NT2/D1 (cell line): Measurements from ENCODE around the gene HSF2BP.
"Not testable (repeated sequence)": the region's sequence is repeated elsewhere in the genome, so short reads cannot be mapped to it uniquely, and the experiment has no call there.

ENCODE experiments used
- DNase-seq: peaks from one replicate; pipeline ENCODE4 v3.0.0-alpha.2; 2011; ENCODE audit warnings: low read depth, low spot score
- H3K27me3 ChIP-seq: 2 replicates; pipeline ENCODE4 v1.6.0; 2011; ENCODE audit warnings: mild to moderate bottlenecking; ENCODE audit not compliant: insufficient read length, insufficient read depth
- H3K36me3 ChIP-seq: 2 replicates; pipeline ENCODE4 v1.6.1; 2011; ENCODE audit warnings: mild to moderate bottlenecking, low read length, mixed read lengths; ENCODE audit not compliant: insufficient read depth, insufficient read length
- H3K4me1 ChIP-seq: 2 replicates; pipeline ENCODE4 v1.5.1; 2011; ENCODE audit not compliant: insufficient read depth, insufficient read length
- H3K4me3 ChIP-seq: 2 replicates; pipeline ENCODE4 v1.5.1; 2011; ENCODE audit warnings: low read depth; ENCODE audit not compliant: insufficient read length
- H3K9ac ChIP-seq: 2 replicates; pipeline ENCODE4 v1.6.0; 2011; ENCODE audit warnings: low read depth; ENCODE audit not compliant: insufficient read length
- H3K9me3 ChIP-seq: 2 replicates; pipeline ENCODE4 v1.5.1; 2011; ENCODE audit warnings: mild to moderate bottlenecking, low read length; ENCODE audit not compliant: insufficient read depth
- SUZ12 ChIP-seq: IDR thresholded peaks from 2 replicates; pipeline ENCODE4 v1.6.1; 2011; ENCODE audit not compliant: insufficient read length, insufficient read depth; ENCODE audit errors: extremely low read depth
- YY1 ChIP-seq: IDR thresholded peaks from 2 replicates; pipeline ENCODE4 v1.6.1; 2011; ENCODE audit not compliant: insufficient read length, insufficient read depth
- ZNF274 ChIP-seq: IDR thresholded peaks from 2 replicates; pipeline ENCODE4 v1.6.1; 2011; ENCODE audit warnings: mild to moderate bottlenecking, low read depth, low read length

Gene HSF2BP

GRCh38 chr21:43575473-43575844 is 83.8 kb downstream of the HSF2BP start:
- Histone ChIP-seq H3K4me1 (peaks cover 10% of the 10 kb centered on the region), H3K36me3 (no peaks in the 10 kb centered on the region), H3K9ac (no peak overlapping the region), H3K9me3 (no peaks in the 10 kb centered on the region), H3K4me3 (no peak overlapping the region), H3K27me3 (no peaks in the 10 kb centered on the region)
- DNase-seq, result no peak
- TF ChIP-seq ZNF274 (no peak), SUZ12 (no peak), YY1 (no peak)

GRCh38 chr21:43574741-43575472 is 84.4 kb downstream of the HSF2BP start:
- no peaks in the 10 kb centered on the region for H3K36me3 ChIP-seq
- no peak for DNase-seq
- no peak for TF ChIP-seq YY1
- no peak for TF ChIP-seq ZNF274
- no peak for TF ChIP-seq SUZ12

GRCh38 chr21:43573921-43574320 is 85.4 kb downstream of the HSF2BP start:
- no peaks in the 10 kb centered on the region for H3K27me3 ChIP-seq
- H3K36me3 ChIP-seq, result no peaks in the 10 kb centered on the region
- no peak overlapping the region for H3K4me3 ChIP-seq
- no peaks in the 10 kb centered on the region for H3K9me3 ChIP-seq
- TF ChIP-seq ZNF274, result no peak
- no peak for TF ChIP-seq SUZ12
- TF ChIP-seq YY1, result no peak
- DNase-seq, result no peak
- H3K4me1 ChIP-seq, result peaks cover 10% of the 10 kb centered on the region
- H3K9ac ChIP-seq, result no peak overlapping the region

More at GRCh38 chr21:43574741-43575472, 84.4 kb downstream of the HSF2BP start:
- Histone ChIP-seq H3K9me3 (no peaks in the 10 kb centered on the region), H3K4me3 (no peak overlapping the region), H3K27me3 (no peaks in the 10 kb centered on the region), H3K9ac (no peak overlapping the region), H3K4me1 (peaks cover 10% of the 10 kb centered on the region)

GRCh38 chr21:43572446-43572845 is 86.8 kb downstream of the HSF2BP start:
- Histone ChIP-seq H3K27me3 (no peaks in the 10 kb centered on the region), H3K4me3 (no peak overlapping the region), H3K9me3 (no peaks in the 10 kb centered on the region), H3K9ac (no peak overlapping the region), H3K36me3 (no peaks in the 10 kb centered on the region), H3K4me1 (peaks cover 10% of the 10 kb centered on the region)
- DNase-seq, result no peak
- no peak for TF ChIP-seq YY1
- TF ChIP-seq ZNF274, result no peak
- TF ChIP-seq SUZ12, result no peak

GRCh38 chr21:43571976-43572375 is 87.3 kb downstream of the HSF2BP start:
- no peaks in the 10 kb centered on the region for H3K27me3 ChIP-seq
- no peaks in the 10 kb centered on the region for H3K9me3 ChIP-seq
- H3K4me1 ChIP-seq, result peaks cover 10% of the 10 kb centered on the region
- TF ChIP-seq YY1, result no peak
- no peak for TF ChIP-seq SUZ12
- TF ChIP-seq ZNF274, result no peak
- H3K9ac ChIP-seq, result no peak overlapping the region
- no peak overlapping the region for H3K4me3 ChIP-seq
- no peak for DNase-seq
- H3K36me3 ChIP-seq, result no peaks in the 10 kb centered on the region

GRCh38 chr21:43570195-43570594 is 89.1 kb downstream of the HSF2BP start:
- H3K27me3 ChIP-seq, H3K9me3 ChIP-seq, H3K9ac ChIP-seq, DNase-seq, H3K4me3 ChIP-seq, H3K4me1 ChIP-seq, H3K36me3 ChIP-seq: not testable (repeated sequence)

- not testable (repeated sequence) for H3K4me3 ChIP-seq, H3K4me1 ChIP-seq, H3K9ac ChIP-seq, DNase-seq, H3K9me3 ChIP-seq, H3K36me3 ChIP-seq, H3K27me3 ChIP-seq
Measured at GRCh38 chr21:43562451-43562850, 96.8 kb downstream of the HSF2BP start.

GRCh38 chr21:43540561-43540960 is 118.7 kb downstream of the HSF2BP start:
- not testable (repeated sequence) for H3K9ac ChIP-seq, H3K4me3 ChIP-seq, H3K4me1 ChIP-seq, H3K27me3 ChIP-seq, H3K36me3 ChIP-seq, H3K9me3 ChIP-seq, DNase-seq

- not testable (repeated sequence) for H3K27me3 ChIP-seq, DNase-seq, H3K9ac ChIP-seq, H3K4me1 ChIP-seq, H3K36me3 ChIP-seq, H3K4me3 ChIP-seq, H3K9me3 ChIP-seq
Measured at GRCh38 chr21:43522495-43523131, 136.7 kb downstream of the HSF2BP start.

- not testable (repeated sequence) for DNase-seq, H3K27me3 ChIP-seq, H3K36me3 ChIP-seq, H3K4me1 ChIP-seq, H3K9ac ChIP-seq, H3K4me3 ChIP-seq, H3K9me3 ChIP-seq
Measured at GRCh38 chr21:43517701-43518100, 141.6 kb downstream of the HSF2BP start.
